ENCODE measurements around the gene HSDL2. TPM values are rescaled to one million over a fixed set of nuclear protein-coding genes. Genes with fewer than 3 reads are reported as not detected.

Gene HSDL2
- total and polyA plus RNA-seq, 2 experiments from 2014 or later: 35.8 to 39.2 TPM

- H3K4me2 ChIP-seq (ENCODE audit: unreplicated experiment): no peak overlapping the region
- H3K27me3 ChIP-seq (replicated peaks; ENCODE audit: insufficient read depth): no peaks in the 10 kb centered on the region
- no peaks in the 10 kb centered on the region; the same call in 1 of the 2 replicates for H3K36me3 ChIP-seq (ENCODE audit: low read depth)
- TF ChIP-seq EZH2phosphoT487 (IDR thresholded peaks at IDR 0.05; ENCODE audit: insufficient read depth, low read depth) (no peak), EZH2 (IDR thresholded peaks at IDR 0.05; ENCODE audit: insufficient read depth, poor library complexity, severe bottlenecking) (no peak)
- H3F3A ChIP-seq (ENCODE audit: insufficient read depth): peaks cover 24% of the 10 kb centered on the region; the same call in 1 of the 2 replicates
- no peak overlapping the region for H2AFZ ChIP-seq
- no peaks in the 10 kb centered on the region for H4K20me1 ChIP-seq (ENCODE audit: insufficient read depth)
- no peak overlapping the region for H3K9ac ChIP-seq
- 95 to 97% methylated on average over 2 of the region's 2 CpGs for WGBS, 2 experiments (ENCODE audit: low coverage in 1 of 2, low lambda C conversion rate in 2 of 2, missing lambda C conversion rate in 2 of 2)
- no peak overlapping the region for H3K27ac ChIP-seq
- DNase-seq: no peak
- H3K4me1 ChIP-seq (ENCODE audit: insufficient read depth): peaks cover 22% of the 10 kb centered on the region
- no peaks in the 10 kb centered on the region for H3K9me2 ChIP-seq (ENCODE audit: insufficient read depth)
- no peaks in the 10 kb centered on the region for H3K9me3 ChIP-seq (ENCODE audit: low read depth)
- no peak overlapping the region for H3K4me3 ChIP-seq
- H3K79me2 ChIP-seq (ENCODE audit: insufficient read depth): peaks cover 24% of the 10 kb centered on the region
- in situ Hi-C loops (cut with MboI): no loop called here
Measured at GRCh38 chr9:112484607-112485006, 104.7 kb downstream of the HSDL2 start.

- peaks cover 32% of the 10 kb centered on the region for H3K4me1 ChIP-seq (ENCODE audit: insufficient read depth)
- no peaks in the 10 kb centered on the region for H3K9me2 ChIP-seq (ENCODE audit: insufficient read depth)
- H4K20me1 ChIP-seq (ENCODE audit: insufficient read depth): no peaks in the 10 kb centered on the region
- H2AFZ ChIP-seq: peak overlapping the region; percentile 92; the same call in 1 of the 2 replicates
- H3K9me3 ChIP-seq (ENCODE audit: low read depth): no peaks in the 10 kb centered on the region
- no peaks in the 10 kb centered on the region for H3K27me3 ChIP-seq (replicated peaks; ENCODE audit: insufficient read depth)
- no peak for TF ChIP-seq EZH2 (IDR thresholded peaks at IDR 0.05; ENCODE audit: insufficient read depth, poor library complexity, severe bottlenecking)
- DNase-seq: no peak
- H3K4me2 ChIP-seq (ENCODE audit: unreplicated experiment): peak overlapping the region; percentile 70
- no peak overlapping the region; the same call in 1 of the 2 replicates for H3K4me3 ChIP-seq
- H3K79me2 ChIP-seq (ENCODE audit: insufficient read depth): peaks cover 33% of the 10 kb centered on the region
- in situ Hi-C loops (cut with MboI): no loop called here
- H3K27ac ChIP-seq: no peak overlapping the region
- WGBS, 2 experiments (ENCODE audit: low coverage in 1 of 2, low lambda C conversion rate in 2 of 2, missing lambda C conversion rate in 2 of 2): 75 to 81% methylated on average over 3 of the region's 3 CpGs
- H3F3A ChIP-seq (ENCODE audit: insufficient read depth): peaks cover 28% of the 10 kb centered on the region
- H3K9ac ChIP-seq: no peak overlapping the region
- H3K36me3 ChIP-seq (ENCODE audit: low read depth): no peaks in the 10 kb centered on the region; the same call in 1 of the 2 replicates
Measured at GRCh38 chr9:112485574-112485973, 105.7 kb downstream of the HSDL2 start.

GRCh38 chr9:112486221-112487007, 106.5 kb downstream of the HSDL2 start, which contains the start of gene KIAA1958:
KIAA1958 (plus strand) TSS chr9:112486827; CDS start chr9:112574081, 87,254 bp downstream.
- H3K4me3 ChIP-seq: peak within 1 kb of the TSS; percentile 94
- peaks cover 37% of the 10 kb centered on the region for H3F3A ChIP-seq (ENCODE audit: insufficient read depth)
- 5% methylated on average over 36 to 49 of the region's 93 CpGs for WGBS, 2 experiments (ENCODE audit: low coverage in 1 of 2, low lambda C conversion rate in 2 of 2, missing lambda C conversion rate in 2 of 2)
- H3K27ac ChIP-seq: peak within 1 kb of the TSS; percentile 24
- TF ChIP-seq EZH2 (IDR thresholded peaks at IDR 0.05; ENCODE audit: insufficient read depth, poor library complexity, severe bottlenecking) (no peak), EZH2phosphoT487 (IDR thresholded peaks at IDR 0.05; ENCODE audit: insufficient read depth, low read depth) (no peak)
- H3K9me3 ChIP-seq (ENCODE audit: low read depth): no peaks in the 10 kb centered on the region
- H3K4me2 ChIP-seq (ENCODE audit: unreplicated experiment): peak within 1 kb of the TSS; percentile 97
- peaks cover 42% of the 10 kb centered on the region for H3K79me2 ChIP-seq (ENCODE audit: insufficient read depth)
- DNase-seq: peak; percentile 81
- in situ Hi-C loops (cut with MboI): no loop called here
- H2AFZ ChIP-seq: peak within 1 kb of the TSS; percentile 92
- peak within 1 kb of the TSS; percentile 72 for H3K9ac ChIP-seq
- H3K27me3 ChIP-seq (replicated peaks; ENCODE audit: insufficient read depth): no peaks in the 10 kb centered on the region
- H3K4me1 ChIP-seq (ENCODE audit: insufficient read depth): peaks cover 38% of the 10 kb centered on the region
- H4K20me1 ChIP-seq (ENCODE audit: insufficient read depth): no peaks in the 10 kb centered on the region
- H3K36me3 ChIP-seq (ENCODE audit: low read depth): no peaks in the 10 kb centered on the region; the same call in 1 of the 2 replicates
- H3K9me2 ChIP-seq (ENCODE audit: insufficient read depth): no peaks in the 10 kb centered on the region

- Histone ChIP-seq H3K27me3 (replicated peaks; ENCODE audit: insufficient read depth) (no peaks in the 10 kb centered on the region), H3K36me3 (ENCODE audit: low read depth) (no peaks in the 10 kb centered on the region; the same call in 1 of the 2 replicates), H3K4me2 (ENCODE audit: unreplicated experiment) (peak overlapping the region; percentile 97), H2AFZ (peak overlapping the region; percentile 88), H3K9me2 (ENCODE audit: insufficient read depth) (no peaks in the 10 kb centered on the region), H3F3A (ENCODE audit: insufficient read depth) (peaks cover 37% of the 10 kb centered on the region), H3K4me1 (ENCODE audit: insufficient read depth) (peaks cover 46% of the 10 kb centered on the region), H4K20me1 (ENCODE audit: insufficient read depth) (no peaks in the 10 kb centered on the region), H3K79me2 (ENCODE audit: insufficient read depth) (peaks cover 49% of the 10 kb centered on the region), H3K4me3 (peak overlapping the region; percentile 94), H3K9ac (peak overlapping the region; percentile 72), H3K9me3 (ENCODE audit: low read depth) (no peaks in the 10 kb centered on the region), H3K27ac (peak overlapping the region; percentile 24)
- peak; percentile 76 for DNase-seq
- TF ChIP-seq EZH2 (IDR thresholded peaks at IDR 0.05; ENCODE audit: insufficient read depth, poor library complexity, severe bottlenecking) (no peak), EZH2phosphoT487 (IDR thresholded peaks at IDR 0.05; ENCODE audit: insufficient read depth, low read depth) (no peak)
- 1 to 2% methylated on average over 47 to 79 of the region's 80 CpGs for WGBS, 2 experiments (ENCODE audit: low coverage in 1 of 2, low lambda C conversion rate in 2 of 2, missing lambda C conversion rate in 2 of 2)
- in situ Hi-C loops (cut with MboI): no loop called here
Measured at GRCh38 chr9:112487008-112487798, 107.3 kb downstream of the HSDL2 start.

Measured in GM23248 (cell line).